HG02588 (cell line): ENCODE results near the gene KLF16.
"Not testable (repeated sequence)": the region's sequence is repeated elsewhere in the genome, so short reads cannot be mapped to it uniquely, and the experiment has no call there.

Source experiments
- ATAC-seq: cut with Tn5 transposase; IDR thresholded peaks from one replicate; pipeline ENCODE4 v1.9.1; 2021; ENCODE audit warnings: mild to moderate bottlenecking, moderate library complexity; ENCODE audit not compliant: unreplicated experiment

The KLF16 gene

GRCh38 chr19:1863328-1863637 lies at the start of gene KLF16:
Gene KLF16 (minus strand): TSS chr19:1863579. CDS start chr19:1863497, 82 bp downstream.
- no peak for ATAC-seq

GRCh38 chr19:1912760-1913505 lies 49.6 kb upstream of the KLF16 start:
- ATAC-seq = no peak

- ATAC-seq = no peak
Observed at GRCh38 chr19:1911995-1912394, 48.6 kb upstream of the KLF16 start.

- ATAC-seq = no peak
Observed at GRCh38 chr19:1911098-1911497, 47.7 kb upstream of the KLF16 start.

GRCh38 chr19:1910177-1910576 lies 46.8 kb upstream of the KLF16 start:
- no peak for ATAC-seq

GRCh38 chr19:1909761-1910080 lies 46.3 kb upstream of the KLF16 start:
- ATAC-seq = no peak

GRCh38 chr19:1908364-1908678 lies 44.9 kb upstream of the KLF16 start:
- ATAC-seq = no peak

GRCh38 chr19:1907563-1908363 lies 44.4 kb upstream of the KLF16 start:
- ATAC-seq = no peak

- ATAC-seq = no peak
Observed at GRCh38 chr19:1906985-1907562, 43.7 kb upstream of the KLF16 start.

- ATAC-seq = no peak
Observed at GRCh38 chr19:1905863-1906375, 42.5 kb upstream of the KLF16 start.

- ATAC-seq = peak; percentile 77
Observed at GRCh38 chr19:1905110-1905862, 41.9 kb upstream of the KLF16 start, which contains the start of the genes ADAT3 and SCAMP4. Gene ADAT3 (plus strand): TSS chr19:1905399. CDS start chr19:1912048, 6,649 bp downstream. Gene SCAMP4 (plus strand): TSS chr19:1905399. CDS start chr19:1915020, 9,621 bp downstream.

- no peak for ATAC-seq
Observed at GRCh38 chr19:1904860-1905109, 41.4 kb upstream of the KLF16 start.

GRCh38 chr19:1902923-1903322 lies 39.5 kb upstream of the KLF16 start:
- no peak for ATAC-seq

GRCh38 chr19:1901940-1902404 lies 38.6 kb upstream of the KLF16 start:
- no peak for ATAC-seq

- ATAC-seq = no peak
Observed at GRCh38 chr19:1896508-1896907, 33.1 kb upstream of the KLF16 start.

GRCh38 chr19:1893791-1894190 lies 30.4 kb upstream of the KLF16 start:
- ATAC-seq = no peak

- ATAC-seq = no peak
Observed at GRCh38 chr19:1889907-1890306, 26.5 kb upstream of the KLF16 start.

- no peak for ATAC-seq
Observed at GRCh38 chr19:1888385-1888784, 25.0 kb upstream of the KLF16 start.

- not testable (repeated sequence) for ATAC-seq
Observed at GRCh38 chr19:1886360-1886759, 23.0 kb upstream of the KLF16 start.

- ATAC-seq = peak; percentile 87
Observed at GRCh38 chr19:1885398-1886119, 22.2 kb upstream of the KLF16 start, which contains the start of gene ABHD17A. Gene ABHD17A (minus strand): TSS chr19:1885496. CDS start chr19:1881566, 3,930 bp downstream.
